HG02798 (cell line): ENCODE data around the gene CA4.
"Not testable (repeated sequence)": the region's sequence is repeated elsewhere in the genome, so short reads cannot be mapped to it uniquely, and the experiment has no call there.

Source experiments
- ATAC-seq: cut with Tn5 transposase; IDR thresholded peaks from one replicate; pipeline ENCODE4 v1.9.1; 2021; ENCODE audit warnings: mild to moderate bottlenecking; ENCODE audit not compliant: unreplicated experiment, poor library complexity

Gene CA4

GRCh38 chr17:60169921-60170817 lies 20.4 kb downstream of the CA4 start:
- ATAC-seq = no peak

- no peak for ATAC-seq
These were observed 21.3 kb downstream of the CA4 start for GRCh38 chr17:60170835-60171752.

- no peak for ATAC-seq
These were observed 21.9 kb downstream of the CA4 start for GRCh38 chr17:60171753-60172079.

- no peak for ATAC-seq
These were observed 23.6 kb downstream of the CA4 start for GRCh38 chr17:60173304-60173819.

- no peak for ATAC-seq
These were observed 24.3 kb downstream of the CA4 start for GRCh38 chr17:60174035-60174434.

- ATAC-seq = not testable (repeated sequence)
These were observed 25.0 kb downstream of the CA4 start for GRCh38 chr17:60174767-60175166.

GRCh38 chr17:60176763-60177162 lies 27.0 kb downstream of the CA4 start:
- ATAC-seq = not testable (repeated sequence)

GRCh38 chr17:60178180-60178579 lies 28.4 kb downstream of the CA4 start:
- not testable (repeated sequence) for ATAC-seq

GRCh38 chr17:60180380-60180779 lies 30.6 kb downstream of the CA4 start:
- not testable (repeated sequence) for ATAC-seq

GRCh38 chr17:60186372-60186771 lies 36.6 kb downstream of the CA4 start:
- not testable (repeated sequence) for ATAC-seq

- ATAC-seq = not testable (repeated sequence)
These were observed 37.3 kb downstream of the CA4 start for GRCh38 chr17:60186846-60187745.

GRCh38 chr17:60188759-60189158 lies 39.0 kb downstream of the CA4 start:
- no peak for ATAC-seq

- not testable (repeated sequence) for ATAC-seq
These were observed 40.3 kb downstream of the CA4 start for GRCh38 chr17:60190032-60190431.

- ATAC-seq = not testable (repeated sequence)
These were observed 43.3 kb downstream of the CA4 start for GRCh38 chr17:60193032-60193431.

GRCh38 chr17:60193482-60193881 lies 43.7 kb downstream of the CA4 start:
- no peak for ATAC-seq

- not testable (repeated sequence) for ATAC-seq
These were observed 44.4 kb downstream of the CA4 start for GRCh38 chr17:60194141-60194540.

- not testable (repeated sequence) for ATAC-seq
These were observed 48.9 kb downstream of the CA4 start for GRCh38 chr17:60198630-60199029.

GRCh38 chr17:60205782-60206181 lies 56.0 kb downstream of the CA4 start:
- ATAC-seq = not testable (repeated sequence)

- ATAC-seq = not testable (repeated sequence)
These were observed 58.5 kb downstream of the CA4 start for GRCh38 chr17:60208302-60208701.
